Neural crest cell (in vitro differentiated cells): ENCODE measurements around the gene PTPRK. TPM values are rescaled to one million over a fixed set of nuclear protein-coding genes. Genes with fewer than 3 reads are reported as not detected.

Experiments
- DNase-seq: peaks from one replicate; pipeline ENCODE4 v3.0.0; 2021; ENCODE audit warnings: low read depth, mixed read lengths, low spot score
- H3K27ac Mint-ChIP-seq: one replicate; pipeline ENCODE4 v1.8.0; 2021; ENCODE audit warnings: mild to moderate bottlenecking, mixed read lengths; ENCODE audit not compliant: unreplicated experiment
- H3K27me3 Mint-ChIP-seq: 2 replicates; pipeline ENCODE4 v1.8.0; 2021; ENCODE audit warnings: low read depth, mild to moderate bottlenecking, mixed read lengths
- H3K36me3 Mint-ChIP-seq: 2 replicates; pipeline ENCODE4 v1.8.0; 2021; ENCODE audit warnings: low read depth, mild to moderate bottlenecking, mixed read lengths
- H3K4me1 Mint-ChIP-seq: 2 replicates; pipeline ENCODE4 v1.8.0; 2021; ENCODE audit warnings: mixed read lengths
- H3K4me3 Mint-ChIP-seq: one replicate; pipeline ENCODE4 v1.8.0; 2021; ENCODE audit warnings: mild to moderate bottlenecking, mixed read lengths
- H3K9me3 Mint-ChIP-seq: 2 replicates; pipeline ENCODE4 v1.8.0; 2021; ENCODE audit warnings: mixed read lengths
- total RNA-seq: library from RNA; stranded (reverse); gene quantifications from 2 replicates; pipeline ENCODE4 v1.2.1, GENCODE V29; 2021
- TF ChIP-seq, protein P1 (sequence below): fragments of 200-600 bp; sonication (generic); conservative IDR thresholded peaks from 2 replicates; pipeline ENCODE4 v1.5.0; 2021; ENCODE audit warnings: antibody characterized with exemption, mild to moderate bottlenecking

The PTPRK gene
- total RNA-seq, 1 donor from 2014 or later = 30.8 TPM

DNA sequence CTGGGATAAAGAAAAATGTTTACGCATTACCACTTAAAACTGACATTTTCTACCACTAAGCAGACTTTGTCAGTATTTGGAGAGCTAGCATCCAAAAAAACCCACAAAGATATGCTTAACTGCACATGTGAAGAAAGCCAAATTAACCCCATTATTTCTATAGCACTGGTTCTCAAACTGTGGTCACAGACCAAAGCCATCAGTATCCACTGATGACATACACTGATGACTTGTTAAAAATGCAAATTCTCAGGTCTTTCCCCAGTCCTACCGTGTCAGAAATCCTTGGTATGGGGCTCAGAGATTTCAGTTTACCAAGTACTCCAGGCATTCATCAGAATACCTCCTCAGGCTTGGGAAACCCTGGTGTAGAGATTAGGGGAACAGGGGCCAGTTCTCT is 230.2 kb downstream of the PTPRK start:
- TF ChIP-seq, protein P1, sequence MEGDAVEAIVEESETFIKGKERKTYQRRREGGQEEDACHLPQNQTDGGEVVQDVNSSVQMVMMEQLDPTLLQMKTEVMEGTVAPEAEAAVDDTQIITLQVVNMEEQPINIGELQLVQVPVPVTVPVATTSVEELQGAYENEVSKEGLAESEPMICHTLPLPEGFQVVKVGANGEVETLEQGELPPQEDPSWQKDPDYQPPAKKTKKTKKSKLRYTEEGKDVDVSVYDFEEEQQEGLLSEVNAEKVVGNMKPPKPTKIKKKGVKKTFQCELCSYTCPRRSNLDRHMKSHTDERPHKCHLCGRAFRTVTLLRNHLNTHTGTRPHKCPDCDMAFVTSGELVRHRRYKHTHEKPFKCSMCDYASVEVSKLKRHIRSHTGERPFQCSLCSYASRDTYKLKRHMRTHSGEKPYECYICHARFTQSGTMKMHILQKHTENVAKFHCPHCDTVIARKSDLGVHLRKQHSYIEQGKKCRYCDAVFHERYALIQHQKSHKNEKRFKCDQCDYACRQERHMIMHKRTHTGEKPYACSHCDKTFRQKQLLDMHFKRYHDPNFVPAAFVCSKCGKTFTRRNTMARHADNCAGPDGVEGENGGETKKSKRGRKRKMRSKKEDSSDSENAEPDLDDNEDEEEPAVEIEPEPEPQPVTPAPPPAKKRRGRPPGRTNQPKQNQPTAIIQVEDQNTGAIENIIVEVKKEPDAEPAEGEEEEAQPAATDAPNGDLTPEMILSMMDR = no peak
- Mint-ChIP-seq H3K27me3 (no peaks in the 10 kb centered on the region), H3K9me3 (peaks cover 2% of the 10 kb centered on the region), H3K27ac (no peak overlapping the region), H3K36me3 (peaks cover 7% of the 10 kb centered on the region), H3K4me3 (no peak overlapping the region), H3K4me1 (no peaks in the 10 kb centered on the region)
- no peak for DNase-seq

DNA sequence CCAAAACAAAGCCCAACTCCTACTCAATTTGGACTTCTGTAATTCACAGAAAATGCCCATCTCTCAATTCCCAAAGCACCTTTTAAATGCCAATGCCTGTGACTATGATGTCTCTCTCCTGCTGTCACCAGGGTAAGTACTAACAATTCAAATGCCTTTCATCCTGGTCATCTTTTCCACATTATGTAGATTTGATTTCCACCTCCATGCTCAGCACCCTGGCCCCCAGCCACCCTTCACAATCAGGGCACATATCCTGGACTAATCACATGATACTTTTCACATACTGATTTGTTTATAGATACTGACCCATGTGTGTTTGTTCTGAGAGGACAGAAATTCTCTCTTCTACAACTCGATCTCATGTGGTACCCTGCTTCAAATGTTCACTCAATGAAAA is 236.3 kb downstream of the PTPRK start:
- H3K36me3 Mint-ChIP-seq = peaks cover 7% of the 10 kb centered on the region
- H3K27ac Mint-ChIP-seq = no peak overlapping the region
- peaks cover 2% of the 10 kb centered on the region for H3K9me3 Mint-ChIP-seq
- H3K4me3 Mint-ChIP-seq = no peak overlapping the region
- TF ChIP-seq, protein P1 = no peak
- H3K27me3 Mint-ChIP-seq = no peaks in the 10 kb centered on the region
- DNase-seq = no peak
- peaks cover 26% of the 10 kb centered on the region for H3K4me1 Mint-ChIP-seq

DNA sequence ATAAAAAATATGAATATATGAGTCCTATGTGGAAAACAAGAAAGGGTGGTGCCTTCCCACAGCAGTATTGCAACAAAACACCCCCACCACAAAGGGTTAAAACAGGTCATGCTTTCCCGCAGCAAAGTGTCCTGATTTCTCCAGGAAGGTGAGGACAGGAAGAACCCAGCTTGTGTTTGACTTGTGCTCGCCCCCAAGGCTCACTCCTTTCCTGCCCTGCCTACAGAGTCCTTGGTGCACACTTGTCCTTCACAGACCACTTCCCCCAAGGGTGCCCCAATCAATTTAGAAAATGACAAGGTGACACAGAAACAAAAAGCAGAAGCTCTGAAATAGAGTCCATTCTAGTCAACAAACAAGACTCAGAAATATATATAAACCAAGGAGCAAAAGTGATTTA is 237.4 kb downstream of the PTPRK start:
- TF ChIP-seq, protein P1 = no peak
- no peaks in the 10 kb centered on the region for H3K27me3 Mint-ChIP-seq
- H3K9me3 Mint-ChIP-seq = no peaks in the 10 kb centered on the region
- peaks cover 7% of the 10 kb centered on the region for H3K36me3 Mint-ChIP-seq
- H3K27ac Mint-ChIP-seq = no peak overlapping the region
- no peak for DNase-seq
- no peak overlapping the region for H3K4me3 Mint-ChIP-seq
- H3K4me1 Mint-ChIP-seq = peaks cover 32% of the 10 kb centered on the region

DNA sequence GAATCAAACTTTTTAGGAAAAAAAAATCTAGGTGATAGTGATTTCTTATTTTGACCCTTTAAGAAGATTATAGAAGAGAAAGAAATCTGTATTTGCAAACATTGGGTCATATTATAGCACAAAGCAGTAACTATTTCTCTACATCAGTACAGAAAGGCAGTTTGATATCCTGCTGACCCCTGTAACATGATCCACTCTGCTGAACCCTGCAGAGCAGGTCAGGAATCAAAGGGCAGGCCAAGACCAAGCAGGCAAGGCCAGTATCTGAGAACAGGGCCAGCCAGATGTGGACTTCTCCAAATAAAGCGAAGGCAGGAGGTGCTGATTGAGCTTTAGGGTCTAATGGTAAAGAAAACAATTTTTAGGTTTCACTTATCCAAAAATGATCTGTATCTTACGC is 239.4 kb downstream of the PTPRK start:
- no peak for DNase-seq
- no peaks in the 10 kb centered on the region for H3K9me3 Mint-ChIP-seq
- peaks cover 45% of the 10 kb centered on the region for H3K4me1 Mint-ChIP-seq
- no peaks in the 10 kb centered on the region for H3K36me3 Mint-ChIP-seq
- no peaks in the 10 kb centered on the region for H3K27me3 Mint-ChIP-seq
- H3K4me3 Mint-ChIP-seq = peak overlapping the region; percentile 14
- H3K27ac Mint-ChIP-seq = no peak overlapping the region
- TF ChIP-seq, protein P1 = no peak

DNA sequence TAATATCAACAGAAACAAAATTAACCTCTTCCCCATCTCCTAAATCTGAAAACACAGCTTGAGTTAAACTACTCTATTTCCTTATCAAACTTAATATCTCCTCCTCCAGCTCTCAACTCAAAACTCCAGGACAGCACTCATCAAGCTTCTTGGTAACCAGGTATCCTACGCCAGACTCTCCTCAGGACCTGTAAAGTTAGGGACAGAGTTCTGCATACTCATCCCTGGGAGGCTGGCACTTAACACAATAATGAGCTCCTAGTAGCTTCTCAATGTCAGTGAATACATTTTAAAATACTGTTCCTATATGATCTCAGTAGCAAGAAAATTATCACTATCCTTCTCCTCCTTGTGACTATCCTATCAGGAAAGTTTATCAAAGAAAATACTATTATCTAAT is 240.3 kb downstream of the PTPRK start:
- Mint-ChIP-seq H3K36me3 (no peaks in the 10 kb centered on the region), H3K27me3 (no peaks in the 10 kb centered on the region), H3K4me1 (peaks cover 45% of the 10 kb centered on the region), H3K9me3 (no peaks in the 10 kb centered on the region), H3K4me3 (no peak overlapping the region), H3K27ac (no peak overlapping the region)
- DNase-seq = no peak
- TF ChIP-seq, protein P1 = no peak

DNA sequence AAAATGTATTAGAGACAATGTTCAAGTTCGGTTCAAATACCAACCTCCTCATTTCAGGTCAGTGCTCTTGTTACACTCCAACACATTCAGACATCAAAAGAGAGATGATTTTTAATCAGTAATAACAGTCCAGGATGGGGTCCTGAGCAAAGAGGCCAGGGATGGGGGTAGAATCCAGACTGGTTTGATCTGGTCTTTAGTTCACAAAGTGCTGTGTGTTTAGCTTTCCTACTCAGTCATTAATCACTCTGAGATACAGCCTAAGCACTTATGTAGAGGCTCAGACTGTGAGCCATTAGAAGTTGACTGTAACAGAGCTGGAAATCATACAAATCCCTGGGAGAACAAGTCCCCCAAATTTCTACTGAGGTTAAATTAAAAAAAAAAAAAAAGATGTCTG is 241.6 kb downstream of the PTPRK start:
- peak overlapping the region; percentile 51 for H3K27ac Mint-ChIP-seq
- H3K4me3 Mint-ChIP-seq = no peak overlapping the region
- H3K27me3 Mint-ChIP-seq = no peaks in the 10 kb centered on the region
- H3K4me1 Mint-ChIP-seq = peaks cover 41% of the 10 kb centered on the region
- DNase-seq = no peak
- TF ChIP-seq, protein P1 = no peak
- H3K36me3 Mint-ChIP-seq = no peaks in the 10 kb centered on the region
- no peaks in the 10 kb centered on the region for H3K9me3 Mint-ChIP-seq
